Upper lobe of left lung (tissue), 6 donors: ENCODE data around the gene KIAA2012. TPM values are rescaled to one million over a fixed set of nuclear protein-coding genes. Genes with fewer than 3 reads are reported as not detected.
"Not testable (repeated sequence)": the region's sequence is repeated elsewhere in the genome, so short reads cannot be mapped to it uniquely, and the experiment has no call there.

ENCODE experiments used
- ATAC-seq, 2 donors: fragments of 200-7000 bp; cut with Tn5 transposase; one replicate each; pipeline ENCODE4 v1.9.1; 2022; ENCODE audit warnings: mild to moderate bottlenecking in 2 of 2, moderate library complexity in 2 of 2; ENCODE audit not compliant: low FRiP score in 2 of 2
- DNase-seq, 2 donors: peaks; one replicate each; pipeline ENCODE4 v3.0.0-alpha.2; 2019 to 2020
- H3K27ac ChIP-seq, 4 donors: fragments of 200-600 bp; sonication (generic); one replicate each; pipeline ENCODE4 v1.5.1; 2016 to 2019
- H3K27me3 ChIP-seq, 4 donors: fragments of 200-600 bp; sonication (generic); one replicate each; pipeline ENCODE4 v1.5.1; 2017 to 2019
- H3K36me3 ChIP-seq, 4 donors: fragments of 200-600 bp; sonication (generic); one replicate each; pipeline ENCODE4 v1.5.1; 2016 to 2019
- H3K4me1 ChIP-seq, 4 donors: fragments of 200-600 bp; sonication (generic); one replicate each; pipeline ENCODE4 v1.5.1; 2018 to 2019
- H3K4me3 ChIP-seq, 4 donors: fragments of 200-600 bp; sonication (generic); one replicate each; pipeline ENCODE4 v1.5.1; 2017 to 2019; ENCODE audit warnings: mild to moderate bottlenecking in 2 of 4, moderate library complexity in 1 of 4
- H3K9me3 ChIP-seq, 4 donors: fragments of 200-600 bp; sonication (generic); one replicate each; pipeline ENCODE4 v1.5.1; 2018 to 2019
- EP300 ChIP-seq, 4 donors: sonication (generic); formaldehyde crosslinking; IDR thresholded peaks; one replicate each; pipeline ENCODE4 v1.5.1; 2017; ENCODE audit warnings: antibody characterized with exemption in 4 of 4, control low read depth in 2 of 4
- POLR2A ChIP-seq, 4 donors: fragments of 450-650 bp; IDR thresholded peaks; one replicate each; pipeline ENCODE4 v1.5.1; 2016 to 2017; ENCODE audit warnings: antibody characterized with exemption in 4 of 4, mild to moderate bottlenecking in 2 of 4
- POLR2AphosphoS5 ChIP-seq, 2 donors: sonication (generic); formaldehyde crosslinking; IDR thresholded peaks; one replicate each; pipeline ENCODE4 v1.5.1; 2017; ENCODE audit warnings: antibody characterized with exemption in 2 of 2
- WGBS, 2 donors: methylation state at CpG; one replicate each; pipeline ENCODE4 v1.1.5; 2017 to 2018; 5-methylcytosine and 5-hydroxymethylcytosine counted together
- small RNA-seq, 4 donors: library from RNA; depleted of rRNA; stranded (forward); fragments of <200 nt; gene quantifications; one replicate each; pipeline ENCODE3, GENCODE V24; 2016
- total RNA-seq, 6 donors: library from RNA; depleted of rRNA in 4 of 6; stranded (reverse); fragments of >200 nt in 4 of 6; gene quantifications; one replicate each; pipeline versions ENCODE4 v1.1.0 to v1.2.1, GENCODE V29; 2016 to 2021
- TF ChIP-seq, protein P1 (sequence below), 6 experiments: fragments of 450-650 bp in 4 of 6; fragments of 200-600 bp in 2 of 6; sonication (generic) in 2 of 6; IDR thresholded peaks; one replicate each; pipeline ENCODE4 v1.5.1; 2016 to 2019; ENCODE audit warnings: antibody characterized with exemption in 6 of 6
- donor health status: DM: no; HTN: no; CAD: no; lungs with moderate emphysema.
- donor health status: DM: no; HTN: yes; CAD: no; lungs with severe emphysema.

Gene KIAA2012
- total RNA-seq, 6 donors from 2014 or later = 0.74 to 13.3 (median 2.2) TPM; not detected in 1

DNA sequence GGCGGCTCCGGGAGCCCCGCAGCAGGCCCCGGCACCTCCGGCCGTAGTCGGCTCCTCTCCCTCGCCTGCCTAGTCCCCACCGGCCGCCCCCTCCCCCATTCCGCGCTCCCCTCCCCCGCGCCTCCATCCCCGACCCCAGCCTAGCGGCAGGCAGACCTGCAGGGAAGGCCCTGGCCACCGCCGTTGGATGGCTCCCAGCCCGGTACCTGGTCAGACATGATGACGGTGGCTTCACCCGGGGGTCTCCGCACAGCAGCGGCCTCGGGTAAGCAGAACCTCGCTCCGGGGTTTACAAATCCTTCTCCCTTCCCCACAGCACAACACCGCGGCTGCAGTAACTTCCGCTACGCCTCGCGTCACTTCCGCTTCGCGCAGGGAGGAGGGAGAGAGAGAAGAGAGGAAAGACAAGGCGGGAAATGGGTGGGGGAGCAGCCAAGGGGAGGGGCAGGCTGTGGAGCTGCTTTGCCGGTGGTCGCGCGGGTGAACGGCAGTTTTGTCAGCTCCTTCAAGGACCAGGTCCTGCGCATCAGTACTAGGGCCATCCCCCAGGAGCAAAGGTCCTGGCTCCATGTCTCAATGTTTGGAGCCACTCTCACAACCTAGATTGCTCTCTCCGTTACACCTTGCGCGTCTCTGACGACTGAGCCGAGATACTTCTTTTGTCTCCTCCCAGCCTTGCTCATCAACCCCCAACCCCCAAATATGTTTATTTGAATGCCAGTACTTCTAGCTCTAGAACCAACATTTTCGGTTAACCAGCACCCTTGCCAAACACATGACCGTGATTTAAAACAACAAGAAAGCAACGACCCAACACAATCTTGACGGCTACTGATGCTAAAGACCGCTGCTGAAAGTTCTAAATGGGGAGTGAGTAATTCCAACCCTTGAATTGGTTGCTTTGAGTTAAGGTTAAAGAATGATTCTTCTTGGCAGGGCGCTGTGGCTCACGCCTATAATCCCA, 165.5 kb downstream of the KIAA2012 start, which contains the start of gene SUMO1:
Gene SUMO1, minus strand, starts transcription at position 364 of the 964 bp plus-strand sequence. Its CDS starts 146 bp downstream, at position 218.
- Histone ChIP-seq H3K27me3 (no peaks in the 10 kb centered on the region), H3K36me3 (no peaks in the 10 kb centered on the region), H3K9me3 (no peaks in the 10 kb centered on the region), H3K4me3 (peak within 1 kb of the TSS; percentile 92 to 99 (median 96)), H3K27ac (peak within 1 kb of the TSS; percentile 86 to 96 (median 93)), H3K4me1 (peaks cover 7 to 31% (median 23%) of the 10 kb centered on the region in 4 donors)
- peak; percentile 96 to 99 for ATAC-seq
- 4 to 9% methylated on average over 25 to 53 of the region's 54 CpGs for WGBS, 2 donors
- TF ChIP-seq EP300 (IDR thresholded peaks at IDR 0.05) = no peak
- TF ChIP-seq, protein P1, sequence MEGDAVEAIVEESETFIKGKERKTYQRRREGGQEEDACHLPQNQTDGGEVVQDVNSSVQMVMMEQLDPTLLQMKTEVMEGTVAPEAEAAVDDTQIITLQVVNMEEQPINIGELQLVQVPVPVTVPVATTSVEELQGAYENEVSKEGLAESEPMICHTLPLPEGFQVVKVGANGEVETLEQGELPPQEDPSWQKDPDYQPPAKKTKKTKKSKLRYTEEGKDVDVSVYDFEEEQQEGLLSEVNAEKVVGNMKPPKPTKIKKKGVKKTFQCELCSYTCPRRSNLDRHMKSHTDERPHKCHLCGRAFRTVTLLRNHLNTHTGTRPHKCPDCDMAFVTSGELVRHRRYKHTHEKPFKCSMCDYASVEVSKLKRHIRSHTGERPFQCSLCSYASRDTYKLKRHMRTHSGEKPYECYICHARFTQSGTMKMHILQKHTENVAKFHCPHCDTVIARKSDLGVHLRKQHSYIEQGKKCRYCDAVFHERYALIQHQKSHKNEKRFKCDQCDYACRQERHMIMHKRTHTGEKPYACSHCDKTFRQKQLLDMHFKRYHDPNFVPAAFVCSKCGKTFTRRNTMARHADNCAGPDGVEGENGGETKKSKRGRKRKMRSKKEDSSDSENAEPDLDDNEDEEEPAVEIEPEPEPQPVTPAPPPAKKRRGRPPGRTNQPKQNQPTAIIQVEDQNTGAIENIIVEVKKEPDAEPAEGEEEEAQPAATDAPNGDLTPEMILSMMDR (IDR thresholded peaks at IDR 0.05) = no peak
- peak; percentile 86 to 90 for TF ChIP-seq POLR2AphosphoS5 (IDR thresholded peaks at IDR 0.05)
- peak in 2 of 4 donors; percentile 39 to 70 for TF ChIP-seq POLR2A (IDR thresholded peaks at IDR 0.05)
- peak; percentile 93 to 94 for DNase-seq

DNA sequence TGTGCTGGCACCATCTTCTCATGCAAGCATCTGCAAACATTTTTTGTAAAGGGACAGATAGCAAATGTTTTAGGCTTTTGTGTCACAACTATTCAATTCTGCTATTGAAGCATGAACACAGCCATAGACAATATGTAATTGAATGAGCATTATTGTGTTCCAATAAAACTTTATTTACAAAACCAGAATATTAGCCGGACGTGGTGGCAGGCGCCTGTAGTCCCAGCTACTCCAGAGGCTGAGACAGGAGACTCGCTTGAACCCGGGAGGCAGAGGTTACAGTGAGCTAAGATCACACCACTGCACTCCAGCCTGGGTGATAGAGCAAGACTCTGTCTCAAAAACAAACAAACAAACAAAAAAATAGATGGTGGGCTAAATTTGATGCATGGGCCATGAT, 174.7 kb downstream of the KIAA2012 start:
- not testable (repeated sequence) for H3K4me3 ChIP-seq, H3K36me3 ChIP-seq, DNase-seq, H3K4me1 ChIP-seq, H3K27ac ChIP-seq, ATAC-seq, H3K27me3 ChIP-seq, H3K9me3 ChIP-seq
- 92 to 95% methylated on average over 5 of the region's 5 CpGs for WGBS, 2 donors

DNA sequence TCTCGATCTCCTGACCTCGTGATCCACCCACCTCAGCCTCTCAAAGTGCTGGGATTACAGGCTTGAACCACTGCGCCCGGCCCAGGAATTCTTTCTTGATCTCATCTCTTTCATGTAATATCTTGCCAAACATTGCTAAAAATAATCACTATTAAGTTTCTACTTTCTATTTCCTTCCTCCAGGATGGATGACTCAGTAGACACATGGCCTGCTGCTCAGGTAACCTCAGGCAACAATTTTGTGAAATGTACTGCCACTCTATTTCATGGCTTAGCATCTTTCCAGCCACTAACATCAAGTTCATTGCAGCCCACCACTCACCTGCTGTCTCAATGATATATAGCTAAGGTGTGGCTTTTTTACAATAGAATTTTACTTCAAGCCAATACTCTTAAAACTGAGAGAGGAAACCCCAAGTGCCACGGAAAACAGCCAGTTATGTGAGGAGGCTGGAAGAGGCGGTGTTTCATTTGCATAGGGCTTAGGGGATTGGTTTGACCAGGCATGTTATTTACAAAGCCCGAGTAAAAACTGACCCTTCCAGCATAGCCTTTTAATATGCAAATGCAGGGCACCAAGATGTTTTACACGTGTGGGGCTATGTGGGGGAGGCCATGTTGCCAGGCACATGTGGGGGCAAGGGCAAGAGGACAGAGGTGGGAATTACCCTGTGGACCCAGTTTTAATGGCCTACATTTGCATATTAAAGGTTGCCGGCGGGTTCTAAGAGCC, 176.6 kb downstream of the KIAA2012 start:
- H3K4me3 ChIP-seq = no peak overlapping the region
- ATAC-seq (no peak), DNase-seq (no peak)
- no peak overlapping the region for H3K27ac ChIP-seq
- H3K27me3 ChIP-seq = no peaks in the 10 kb centered on the region
- TF ChIP-seq POLR2A (IDR thresholded peaks at IDR 0.05) (no peak), EP300 (IDR thresholded peaks at IDR 0.05) (no peak), POLR2AphosphoS5 (IDR thresholded peaks at IDR 0.05) (no peak)
- TF ChIP-seq, protein P1 (IDR thresholded peaks at IDR 0.05) = no peak
- no peaks in the 10 kb centered on the region for H3K9me3 ChIP-seq
- WGBS, 2 donors = 69 to 80% methylated on average over 10 of the region's 10 CpGs
- H3K4me1 ChIP-seq = peaks cover 0 to 3% (median 0%) of the 10 kb centered on the region in 4 donors
- no peaks in the 10 kb centered on the region for H3K36me3 ChIP-seq

DNA sequence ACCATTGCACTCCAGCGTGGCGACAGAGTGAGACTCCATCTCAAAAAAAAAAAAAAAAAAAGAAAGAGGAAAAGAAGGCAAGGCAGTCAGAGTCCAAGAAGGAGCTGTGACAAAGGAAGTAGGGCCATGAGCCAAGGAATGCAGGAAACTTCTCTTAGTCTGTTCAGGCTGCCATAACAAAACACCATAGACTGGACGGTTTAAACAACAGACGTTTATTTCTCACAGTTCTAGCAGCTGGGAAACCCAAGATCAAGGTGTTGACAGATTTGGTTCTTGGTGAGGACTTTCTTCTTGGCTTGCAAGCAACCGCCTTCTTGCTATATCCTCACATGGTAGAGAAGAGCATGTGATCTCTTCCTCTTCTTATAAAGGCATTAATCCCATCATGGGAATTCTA, 178.4 kb downstream of the KIAA2012 start:
- Histone ChIP-seq H3K27ac (no peak overlapping the region), H3K27me3 (no peaks in the 10 kb centered on the region), H3K36me3 (no peaks in the 10 kb centered on the region), H3K9me3 (no peaks in the 10 kb centered on the region), H3K4me3 (no peak overlapping the region), H3K4me1 (peaks cover 0 to 3% (median 0%) of the 10 kb centered on the region in 4 donors)
- no peak for TF ChIP-seq POLR2A (IDR thresholded peaks at IDR 0.05)
- no peak for TF ChIP-seq POLR2AphosphoS5 (IDR thresholded peaks at IDR 0.05)
- TF ChIP-seq EP300 (IDR thresholded peaks at IDR 0.05) = no peak
- TF ChIP-seq, protein P1 (IDR thresholded peaks at IDR 0.05) = no peak
- ATAC-seq (no peak), DNase-seq (no peak)
- 51 to 66% methylated on average over 5 of the region's 5 CpGs for WGBS, 2 donors

Small RNA genes lying within 50 kb of the gene (small RNA-seq; reads per million reads assigned to genes)
- 0 reads per million in 4 donors for gene AC079354.2

Other genes with a start within 250 kb of the KIAA2012 start
- 10 to 100 TPM in 4 of 6 donors, 1 to 10 TPM in 2; 2.6 to 15.3 (median 10.8) TPM for gene FZD7, start 39.4 kb upstream of the KIAA2012 start, total RNA-seq
- gene SUMO1, start 165.3 kb downstream of the KIAA2012 start, total RNA-seq = 100 to 1,000 TPM in 1 of 6 donors, 10 to 100 TPM in 5; 41.1 to 101 (median 59.6) TPM
- 10 to 100 TPM; 31.2 to 73.3 (median 46.5) TPM for gene NOP58, start 192.5 kb downstream of the KIAA2012 start, total RNA-seq